HCT116 (cell line): ENCODE results near the gene TTC32. TPM values are rescaled to one million over a fixed set of nuclear protein-coding genes. Genes with fewer than 3 reads are reported as not detected.

Source experiments
- ATAC-seq: fragments of 200-7000 bp; cut with Tn5 transposase; 2 replicates; pipeline ENCODE4 v1.9.1; 2020; ENCODE audit warnings: mild to moderate bottlenecking, moderate library complexity
- BruUV-seq: library from RNA; stranded (reverse); fragments of 400-500 nt; replicated peaks from 2 replicates; lab custom pipeline; 2021; lab: Mats Ljungman, UMichigan
- CTCF ChIA-PET: fragments of 300-600 bp; sonication (Branson Sonifier 250); formaldehyde crosslinking; loops from one replicate; lab custom pipeline; 2021; ENCODE audit warnings: antibody characterized with exemption; lab: Charles Lee
- POLR2A ChIA-PET: fragments of 300-600, 350-600 bp; sonication (Branson Sonifier 250); formaldehyde crosslinking; loops from one replicate; lab custom pipeline; 2021; ENCODE audit warnings: antibody characterized with exemption; lab: Charles Lee
- RAD21 ChIA-PET, 2 experiments: fragments of 300-600 bp; sonication (Branson Sonifier 250); formaldehyde crosslinking; loops; one replicate each; lab custom pipeline; 2023; ENCODE audit warnings: low total read pairs in 2 of 2; ENCODE audit not compliant: uncharacterized antibody in 2 of 2, unreplicated experiment in 2 of 2, low non-redundant PET in 1 of 2; lab: Charles Lee
- DNase-seq: peaks from one replicate; pipeline ENCODE4 v3.0.0-alpha.2; 2010; ENCODE audit warnings: low read depth, low spot score
- H2AFZ ChIP-seq: fragments of 200-600 bp; shearing (Covaris generic), sonication (generic); 2 replicates; pipeline ENCODE4 v1.6.1; 2017; ENCODE audit warnings: low read depth, mixed run types, mixed read lengths, antibody characterized with exemption, low read length; ENCODE audit not compliant: poor library complexity, severe bottlenecking
- H3K27ac ChIP-seq: 2 replicates; pipeline ENCODE4 v1.5.1; 2012; ENCODE audit warnings: low read depth, low read length
- H3K27me3 ChIP-seq: fragments of 200-600 bp; sonication (generic); 2 replicates; pipeline ENCODE4 v1.6.1; 2016; ENCODE audit warnings: mixed run types, low read length, mixed read lengths; ENCODE audit not compliant: insufficient read depth
- H3K36me3 ChIP-seq, 2 experiments: fragments of 200-500 bp in 1 of 2; fragments of 200-600 bp in 1 of 2; sonication (Bioruptor generic) in 1 of 2; sonication (generic) in 1 of 2; 2 replicates each; pipeline versions ENCODE4 v1.5.1 to v1.6.1; 2014 to 2016; ENCODE audit warnings: low read length in 2 of 2, inconsistent platforms in 1 of 2, mixed read lengths in 1 of 2, mixed run types in 1 of 2; ENCODE audit not compliant: insufficient read depth in 2 of 2, control insufficient read depth in 1 of 2
- H3K4me1 ChIP-seq, 2 experiments: fragments of 200-600 bp in 1 of 2; sonication (generic) in 1 of 2; 2 replicates each; pipeline versions ENCODE4 v1.5.1 to v1.6.1; 2012 to 2017; ENCODE audit warnings: low read length in 2 of 2, inconsistent platforms in 1 of 2, mild to moderate bottlenecking in 1 of 2, mixed read lengths in 1 of 2, mixed run types in 1 of 2, moderate library complexity in 1 of 2; ENCODE audit not compliant: insufficient read depth in 2 of 2, control insufficient read depth in 1 of 2
- H3K4me2 ChIP-seq: fragments of 200-600 bp; sonication (generic); 2 replicates; pipeline ENCODE4 v1.6.1; 2017; ENCODE audit warnings: mixed run types, low read length, mixed read lengths
- H3K4me3 ChIP-seq, 2 experiments: fragments of 200-600 bp in 1 of 2; sonication (generic) in 1 of 2; replicated peaks in 1 of 2; 2 replicates each; pipeline ENCODE4 v1.5.1; 2011 to 2016; ENCODE audit warnings: low read length in 2 of 2, control low read depth in 1 of 2, low read depth in 1 of 2, mild to moderate bottlenecking in 1 of 2, mixed read lengths in 1 of 2, mixed run types in 1 of 2
- H3K79me2 ChIP-seq: fragments of 200-600 bp; sonication (generic); 2 replicates; pipeline ENCODE4 v1.6.1; 2017; ENCODE audit warnings: mild to moderate bottlenecking, mixed run types, low read length, moderate library complexity, mixed read lengths; ENCODE audit not compliant: insufficient read depth
- H3K9ac ChIP-seq: fragments of 200-600 bp; sonication (generic); 2 replicates; pipeline ENCODE4 v1.6.1; 2016; ENCODE audit warnings: low read length, mixed read lengths
- H3K9me2 ChIP-seq: fragments of 200-600 bp; sonication (generic), shearing (Covaris generic); 2 replicates; pipeline ENCODE4 v1.6.1; 2017; ENCODE audit warnings: mixed run types, mild to moderate bottlenecking, moderate library complexity; ENCODE audit not compliant: insufficient read depth
- H3K9me3 ChIP-seq, 2 experiments: fragments of 200-500 bp in 1 of 2; fragments of 200-600 bp in 1 of 2; sonication (Bioruptor generic) in 1 of 2; sonication (generic) in 1 of 2; 2 replicates each; pipeline ENCODE4 v1.6.1; 2014 to 2017; ENCODE audit warnings: low read length in 2 of 2, mixed read lengths in 2 of 2, inconsistent platforms in 1 of 2, low read depth in 1 of 2, mild to moderate bottlenecking in 1 of 2, mixed run types in 1 of 2, moderate library complexity in 1 of 2; ENCODE audit not compliant: control insufficient read depth in 1 of 2, insufficient read depth in 1 of 2
- H4K20me1 ChIP-seq: fragments of 200-600 bp; sonication (generic), shearing (Covaris generic); 2 replicates; pipeline ENCODE4 v1.6.1; 2017; ENCODE audit warnings: mixed run types, mild to moderate bottlenecking, moderate library complexity; ENCODE audit not compliant: insufficient read depth
- ATF3 ChIP-seq: IDR thresholded peaks from 2 replicates; pipeline ENCODE4 v1.6.1; 2012
- CTCF ChIP-seq, 3 experiments: fragments of 200-600 bp in 1 of 3; sonication (generic) in 1 of 3; IDR thresholded peaks in 2 of 3; conservative IDR thresholded peaks in 1 of 3; 2 replicates each; pipeline ENCODE4 v1.5.1; 2012 to 2017; ENCODE audit warnings: low read depth in 2 of 3, low read length in 2 of 3, antibody characterized with exemption in 1 of 3, borderline replicate concordance in 1 of 3, control low read depth in 1 of 3, mild to moderate bottlenecking in 1 of 3, mixed read lengths in 1 of 3, mixed run types in 1 of 3, moderate library complexity in 1 of 3; ENCODE audit not compliant: insufficient read depth in 1 of 3
- JUND ChIP-seq: IDR thresholded peaks from 2 replicates; pipeline ENCODE4 v1.6.1; 2012
- POLR2A ChIP-seq: IDR thresholded peaks from 2 replicates; pipeline ENCODE4 v1.7.0; 2011; ENCODE audit warnings: borderline replicate concordance; ENCODE audit not compliant: insufficient read depth, insufficient read length; ENCODE audit errors: extremely low read depth
- RAD21 ChIP-seq: IDR thresholded peaks from 2 replicates; pipeline ENCODE4 v1.6.1; 2012; ENCODE audit warnings: low read depth, mild to moderate bottlenecking
- SIN3A ChIP-seq: IDR thresholded peaks from 2 replicates; pipeline ENCODE4 v1.6.1; 2012; ENCODE audit warnings: low read depth
- SP1 ChIP-seq: IDR thresholded peaks from 2 replicates; pipeline ENCODE4 v1.6.1; 2012; ENCODE audit warnings: low read depth
- TCF7L2 ChIP-seq: IDR thresholded peaks from 2 replicates; pipeline ENCODE4 v1.7.0; 2011; ENCODE audit warnings: borderline replicate concordance, inconsistent platforms; ENCODE audit not compliant: insufficient read depth, insufficient read length; ENCODE audit errors: extremely low read depth
- YY1 ChIP-seq: IDR thresholded peaks from 2 replicates; pipeline ENCODE4 v1.6.1; 2011; ENCODE audit warnings: low read length, low read depth, moderate library complexity, mild to moderate bottlenecking; ENCODE audit not compliant: insufficient replicate concordance; ENCODE audit errors: extremely low read depth
- ZBTB33 ChIP-seq: IDR thresholded peaks from 2 replicates; pipeline ENCODE4 v1.6.1; 2011; ENCODE audit warnings: mild to moderate bottlenecking, low read length, moderate library complexity; ENCODE audit not compliant: insufficient replicate concordance; ENCODE audit errors: extremely low read depth
- intact Hi-C: fragments of 100-400 bp; cut with micrococcal nuclease; formaldehyde crosslinking; loops from 2 replicates; pipeline ENCODE4 v1.10.0; 2022
- total RNA-seq: library from RNA; stranded (reverse); gene quantifications from one replicate; pipeline ENCODE4 v1.2.1, GENCODE V29; 2021; ENCODE audit not compliant: unreplicated experiment

Gene TTC32
- total RNA-seq, 1 experiment from 2014 or later, result 6.3 TPM

- Histone ChIP-seq H3K79me2 (no peaks in the 10 kb centered on the region), H3K4me2 (no peak overlapping the region), H3K9ac (no peak overlapping the region), H3K4me1 (no peaks in the 10 kb centered on the region), H4K20me1 (no peaks in the 10 kb centered on the region), H3K4me3 (no peak overlapping the region), H3K9me3 (no peaks in the 10 kb centered on the region), H3K27me3 (0 out of 2 replicates have a peak, but pooled peaks cover 4% of the 10 kb centered on the region), H3K9me2 (no peaks in the 10 kb centered on the region), H3K27ac (no peak overlapping the region), H2AFZ (no peak overlapping the region), H3K36me3 (no peaks in the 10 kb centered on the region)
- ATAC-seq (no peak), DNase-seq (no peak)
- POLR2A ChIA-PET, result no interaction called here
- CTCF ChIA-PET, result no interaction called here
- RAD21 ChIA-PET, result no interaction called here
- intact Hi-C loops, result no loop called here
- TF ChIP-seq ZBTB33 (no peak), CTCF (IDR thresholded peaks at IDR 0.05 in 2 of 3, conservative IDR thresholded peaks at IDR 0.05 in 1 of 3; ENCODE audit: borderline replicate concordance in 1 of 3, insufficient read depth in 1 of 3, low read depth in 2 of 3, low read length in 2 of 3) (no peak), SP1 (no peak), POLR2A (no peak), YY1 (no peak), SIN3A (no peak), JUND (no peak), RAD21 (no peak), TCF7L2 (no peak), ATF3 (no peak)
- no TSS peak for BruUV-seq
Observed at GRCh38 chr2:19883486-19883885, 18.3 kb downstream of the TTC32 start.
